DOHH2 (cell line): ENCODE data around the gene PREPL.

Experiments used
- CTCF ChIP-seq: fragments of 200-600 bp; sonication (generic); IDR thresholded peaks from one replicate; pipeline ENCODE4 v1.5.1; 2014; ENCODE audit warnings: antibody characterized with exemption, mild to moderate bottlenecking, low read depth, low read length; ENCODE audit not compliant: poor library complexity, severe bottlenecking
- EZH2phosphoT487 ChIP-seq: fragments of 200-600 bp; sonication (generic); IDR thresholded peaks from 2 replicates; pipeline ENCODE4 v1.6.1; 2017; ENCODE audit warnings: borderline replicate concordance, mild to moderate bottlenecking, antibody characterized with exemption, low read length, moderate library complexity, mixed read lengths

DNA sequence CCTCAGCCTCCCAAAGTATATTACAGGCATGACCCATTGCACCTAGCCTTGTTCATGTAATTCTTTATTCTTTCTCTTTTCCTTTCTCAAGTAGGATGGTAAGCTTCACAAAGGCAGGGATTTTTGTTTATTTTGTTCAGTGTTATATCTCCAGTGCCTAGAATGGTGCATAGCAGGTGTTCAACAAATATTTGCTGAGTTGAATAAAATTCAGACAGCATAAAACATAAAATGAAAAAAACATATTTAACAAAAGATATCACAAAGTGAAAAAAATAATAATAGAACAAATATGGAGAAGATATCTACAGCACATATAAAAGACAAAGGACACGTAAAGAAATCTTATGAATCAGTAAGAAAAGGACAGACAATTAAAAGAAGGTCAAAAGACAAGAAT is 8.8 kb downstream of the PREPL start:
- no peak for TF ChIP-seq CTCF
- TF ChIP-seq EZH2phosphoT487, result no peak
